Gastrocnemius medialis (tissue), 4 donors: ENCODE data around the gene AVEN.

Experiments
- CTCF ChIP-seq, 5 experiments: fragments of 450-650 bp in 3 of 5; fragments of 200-600 bp in 2 of 5; sonication (generic) in 2 of 5; IDR thresholded peaks in 4 of 5; conservative IDR thresholded peaks in 1 of 5; 1 replicate in 4 of 5; 2 replicates in 1 of 5; pipeline ENCODE4 v1.5.1; 2016 to 2019; ENCODE audit warnings: antibody characterized with exemption in 5 of 5, mild to moderate bottlenecking in 3 of 5, moderate library complexity in 3 of 5
- POLR2A ChIP-seq, 2 donors: fragments of 450-650 bp; IDR thresholded peaks; one replicate each; pipeline ENCODE4 v1.6.1; 2017; ENCODE audit warnings: antibody characterized with exemption in 2 of 2, mild to moderate bottlenecking in 2 of 2, moderate library complexity in 2 of 2

GRCh38 chr15:34010921-34011320 is 28.1 kb downstream of the AVEN start:
- TF ChIP-seq CTCF (IDR thresholded peaks at IDR 0.05 in 4 of 5, conservative IDR thresholded peaks at IDR 0.05 in 1 of 5) = no peak
- no peak for TF ChIP-seq POLR2A (IDR thresholded peaks at IDR 0.05)
